ENCODE results near the gene MCAT. TPM values are rescaled to one million over a fixed set of nuclear protein-coding genes. Genes with fewer than 3 reads are reported as not detected.
"Not testable (repeated sequence)": the region's sequence is repeated elsewhere in the genome, so short reads cannot be mapped to it uniquely, and the experiment has no call there.

MCAT gene
- total and polyA plus RNA-seq, 12 donors, result 12.8 to 33.4 (median 15.3) TPM

- ATAC-seq (no peak), DNase-seq (no peak)
- intact Hi-C loops (cut with DNase I), result no loop called here
- TF ChIP-seq, protein P1, sequence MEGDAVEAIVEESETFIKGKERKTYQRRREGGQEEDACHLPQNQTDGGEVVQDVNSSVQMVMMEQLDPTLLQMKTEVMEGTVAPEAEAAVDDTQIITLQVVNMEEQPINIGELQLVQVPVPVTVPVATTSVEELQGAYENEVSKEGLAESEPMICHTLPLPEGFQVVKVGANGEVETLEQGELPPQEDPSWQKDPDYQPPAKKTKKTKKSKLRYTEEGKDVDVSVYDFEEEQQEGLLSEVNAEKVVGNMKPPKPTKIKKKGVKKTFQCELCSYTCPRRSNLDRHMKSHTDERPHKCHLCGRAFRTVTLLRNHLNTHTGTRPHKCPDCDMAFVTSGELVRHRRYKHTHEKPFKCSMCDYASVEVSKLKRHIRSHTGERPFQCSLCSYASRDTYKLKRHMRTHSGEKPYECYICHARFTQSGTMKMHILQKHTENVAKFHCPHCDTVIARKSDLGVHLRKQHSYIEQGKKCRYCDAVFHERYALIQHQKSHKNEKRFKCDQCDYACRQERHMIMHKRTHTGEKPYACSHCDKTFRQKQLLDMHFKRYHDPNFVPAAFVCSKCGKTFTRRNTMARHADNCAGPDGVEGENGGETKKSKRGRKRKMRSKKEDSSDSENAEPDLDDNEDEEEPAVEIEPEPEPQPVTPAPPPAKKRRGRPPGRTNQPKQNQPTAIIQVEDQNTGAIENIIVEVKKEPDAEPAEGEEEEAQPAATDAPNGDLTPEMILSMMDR (IDR thresholded peaks at IDR 0.05), result no peak
- 90 to 94% methylated on average over 8 of the region's 8 CpGs for WGBS, 2 donors
- Histone ChIP-seq H3K4me3 (no peak overlapping the region), H3K9me3 (no peaks in the 10 kb centered on the region), H3K4me1 (peaks cover 8 to 36% (median 23%) of the 10 kb centered on the region in 9 donors), H3K36me3 (no peaks in the 10 kb centered on the region), H3K27ac (no peak overlapping the region), H3K27me3 (peaks cover 0 to 21% (median 11%) of the 10 kb centered on the region in 7 donors)
These were observed 36.9 kb downstream of the MCAT start for GRCh38 chr22:43106302-43106701.

DNA sequence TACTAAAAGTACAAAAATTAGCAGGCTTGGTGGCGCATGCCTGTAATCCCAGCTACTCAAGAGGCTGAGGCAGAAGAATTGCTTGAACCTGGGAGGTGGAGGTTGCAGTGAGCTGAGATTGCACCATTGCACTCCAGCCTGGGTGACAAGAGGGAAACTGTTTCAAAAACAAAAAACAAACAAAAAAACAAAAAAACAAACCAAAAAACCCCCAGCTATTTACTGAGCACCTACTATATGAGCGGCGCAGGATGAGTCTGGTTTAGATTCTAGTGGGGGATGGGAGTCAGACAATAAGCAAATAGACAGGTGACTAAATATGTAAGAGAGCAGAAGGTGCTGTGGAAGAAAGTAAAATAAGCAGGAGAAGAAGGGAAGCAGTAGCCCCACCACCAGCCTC is 38.2 kb downstream of the MCAT start:
- ATAC-seq; H3K36me3 ChIP-seq; H3K4me3 ChIP-seq; H3K27me3 ChIP-seq; H3K27ac ChIP-seq; H3K9me3 ChIP-seq; intact Hi-C loops (cut with DNase I); DNase-seq: not testable (repeated sequence)
- 98 to 100% methylated on average over 3 of the region's 3 CpGs for WGBS, 2 donors
- peaks cover 0 to 35% (median 13%) of the 10 kb centered on the region in 9 donors for H3K4me1 ChIP-seq

- H3K4me3 ChIP-seq; DNase-seq; H3K9me3 ChIP-seq; H3K27me3 ChIP-seq; intact Hi-C loops (cut with DNase I); H3K36me3 ChIP-seq; ATAC-seq: not testable (repeated sequence)
- Histone ChIP-seq H3K27ac (peak overlapping the region in 2 of 10 donors; percentile 29 to 30), H3K4me1 (peaks cover 0 to 39% (median 12%) of the 10 kb centered on the region in 9 donors)
- 42 to 50% methylated on average over 15 of the region's 15 CpGs for WGBS, 2 donors
These were observed 39.1 kb downstream of the MCAT start for GRCh38 chr22:43104056-43104625.

GRCh38 chr22:43101306-43101705 is 41.9 kb downstream of the MCAT start:
- no peaks in the 10 kb centered on the region for H3K27me3 ChIP-seq
- peaks cover 0 to 10% (median 0%) of the 10 kb centered on the region in 11 donors for H3K9me3 ChIP-seq
- WGBS, 2 donors, result 20 to 37% methylated on average over 7 of the region's 7 CpGs
- H3K4me3 ChIP-seq, result no peak overlapping the region
- TF ChIP-seq, protein P1 (IDR thresholded peaks at IDR 0.05), result no peak
- DNase-seq (peak; percentile 24 to 57), ATAC-seq (peak; percentile 56 to 86 (median 78))
- H3K27ac ChIP-seq, result peak overlapping the region; percentile 8 to 76 (median 59)
- no peaks in the 10 kb centered on the region for H3K36me3 ChIP-seq
- H3K4me1 ChIP-seq, result peaks cover 0 to 46% (median 14%) of the 10 kb centered on the region in 9 donors
- intact Hi-C loops (cut with DNase I), result no loop called here

GRCh38 chr22:43100225-43100624 is 43.0 kb downstream of the MCAT start:
- ATAC-seq (no peak), DNase-seq (no peak)
- Histone ChIP-seq H3K4me1 (peaks cover 0 to 50% (median 17%) of the 10 kb centered on the region in 9 donors), H3K27me3 (no peaks in the 10 kb centered on the region), H3K36me3 (no peaks in the 10 kb centered on the region), H3K27ac (peak overlapping the region in 2 of 10 donors; percentile 58 to 64), H3K9me3 (peaks cover 0 to 14% (median 0%) of the 10 kb centered on the region in 11 donors), H3K4me3 (no peak overlapping the region)
- intact Hi-C loops (cut with DNase I), result no loop called here
- TF ChIP-seq, protein P1 (IDR thresholded peaks at IDR 0.05), result no peak
- 52 to 57% methylated on average over 5 of the region's 5 CpGs for WGBS, 2 donors

Data from heart right ventricle (tissue), 16 donors.